ENCODE results near the gene KIF7.

DNA sequence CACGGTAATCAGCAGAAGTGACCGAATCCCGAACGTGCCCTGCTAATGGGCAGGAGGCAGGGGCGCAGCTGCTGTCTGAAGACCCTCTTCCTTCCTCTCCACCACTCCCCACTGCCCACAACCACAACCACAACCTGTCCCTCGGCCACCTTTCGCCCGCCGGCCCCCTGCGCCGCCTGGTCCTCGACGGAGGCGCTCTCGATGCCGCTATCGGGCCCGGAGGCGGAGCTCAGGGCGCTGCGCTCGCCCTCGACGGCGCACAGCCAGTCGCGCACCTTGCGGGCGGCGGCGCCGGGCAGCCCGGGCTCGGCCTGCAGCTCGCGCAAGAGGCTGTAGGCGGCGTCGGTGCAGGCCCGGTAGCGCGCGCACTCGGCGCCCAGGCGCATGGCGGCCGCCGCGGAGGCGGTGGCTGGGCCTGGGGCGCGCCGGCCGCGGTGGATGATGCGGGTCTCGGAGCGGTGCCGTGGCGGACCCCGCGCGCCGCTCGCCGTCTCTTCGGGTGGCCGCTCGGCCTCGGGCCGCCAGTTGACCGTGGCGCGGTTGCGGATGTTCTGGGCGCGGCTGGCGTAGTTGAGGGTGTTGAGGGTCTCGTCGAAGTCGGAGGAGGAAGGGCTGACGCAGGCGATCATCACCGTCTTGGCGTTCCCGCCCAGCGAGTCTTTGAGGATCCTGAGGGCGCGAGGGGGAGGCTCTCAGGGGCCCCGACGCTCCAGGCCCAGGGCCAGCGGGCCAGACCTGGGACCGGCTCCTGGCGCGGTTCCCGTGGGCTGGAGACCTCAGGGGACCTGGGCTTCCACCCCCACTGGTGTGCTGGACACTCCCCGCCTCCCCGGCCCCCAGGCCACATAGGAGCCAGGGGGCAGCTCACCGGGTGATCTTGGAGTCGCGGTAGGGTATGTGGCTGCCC lies 6.9 kb downstream of the KIF7 start:
- TF ChIP-seq CTCF (IDR thresholded peaks at IDR 0.05 in 2 of 3, conservative IDR thresholded peaks at IDR 0.05 in 1 of 3; ENCODE audit: control insufficient read depth in 2 of 3, extremely low read depth in 1 of 3, insufficient read depth in 1 of 3, low read depth in 3 of 3, low read length in 3 of 3): no peak
- TF ChIP-seq POLR2A (IDR thresholded peaks at IDR 0.05; ENCODE audit: low read depth, low read length): no peak
- TF ChIP-seq CUX1 (IDR thresholded peaks at IDR 0.05; ENCODE audit: insufficient replicate concordance, low read depth, low read length): no peak
- no peak for TF ChIP-seq MLLT1 (IDR thresholded peaks at IDR 0.05)
- TF ChIP-seq EP300 (IDR thresholded peaks at IDR 0.05; ENCODE audit: borderline replicate concordance in 1 of 2, control insufficient read depth in 1 of 2, low read depth in 2 of 2, low read length in 2 of 2): no peak
- no peak for TF ChIP-seq GABPA (IDR thresholded peaks at IDR 0.05; ENCODE audit: low read depth)
- no peak for TF ChIP-seq POLR2AphosphoS5 (IDR thresholded peaks at IDR 0.05; ENCODE audit: low read length)
- no peak for TF ChIP-seq CBFB (IDR thresholded peaks at IDR 0.05; ENCODE audit: low read depth)
- TF ChIP-seq MAX (IDR thresholded peaks at IDR 0.05; ENCODE audit: low read depth, low read length): no peak

Measured in GM12878 (cell line).